Endothelial cell of umbilical vein (primary cell): Measurements from ENCODE around the gene IRAK1BP1. TPM values are rescaled to one million over a fixed set of nuclear protein-coding genes. Genes with fewer than 3 reads are reported as not detected.

Source experiments
- BruUV-seq: library from RNA; stranded (reverse); fragments of 400-500 nt; replicated peaks from 2 replicates; lab custom pipeline; 2021; lab: Mats Ljungman, UMichigan
- CTCF ChIA-PET: fragments of 300-600, 350-600 bp; sonication (Branson Sonifier 250); formaldehyde crosslinking; loops from one replicate; lab custom pipeline; 2021; ENCODE audit warnings: antibody characterized with exemption, inconsistent platforms; lab: Charles Lee
- POLR2A ChIA-PET: fragments of 300-600, 350-600 bp; sonication (Branson Sonifier 250); formaldehyde crosslinking; loops from one replicate; lab custom pipeline; 2021; ENCODE audit warnings: antibody characterized with exemption, inconsistent platforms; lab: Charles Lee
- DNase-seq: peaks from one replicate; pipeline ENCODE4 v3.0.0-alpha.2; 2011; ENCODE audit warnings: low read depth, low spot score
- FAIRE-seq: peaks from 2 replicates; lab custom pipeline; 2011; peaks lifted over from hg19 to GRCh38; lab: Jason Lieb, UNC
- H2AFZ ChIP-seq: 2 replicates; pipeline ENCODE4 v1.6.0; 2012; ENCODE audit warnings: low read depth, low read length, control low read depth, inconsistent platforms
- H3K27ac ChIP-seq: 2 replicates; pipeline ENCODE4 v1.5.1; 2011; ENCODE audit warnings: low read depth, mild to moderate bottlenecking, control low read depth, low read length, moderate library complexity; ENCODE audit not compliant: insufficient read depth
- H3K27me3 ChIP-seq, 2 experiments: 2 replicates each; pipeline versions ENCODE4 v1.6.0 to v1.6.1; 2011; ENCODE audit warnings: low read length in 2 of 2, mixed read lengths in 1 of 2; ENCODE audit not compliant: control insufficient read depth in 2 of 2, insufficient read depth in 2 of 2
- H3K36me3 ChIP-seq, 2 experiments: 2 replicates in 1 of 2; 3 replicates in 1 of 2; pipeline ENCODE4 v1.5.1; 2011; ENCODE audit warnings: low read length in 2 of 2, mild to moderate bottlenecking in 1 of 2, moderate library complexity in 1 of 2; ENCODE audit not compliant: control insufficient read depth in 2 of 2, insufficient read depth in 2 of 2; ENCODE audit errors: extremely low read depth in 1 of 2
- H3K4me1 ChIP-seq: 3 replicates; pipeline ENCODE4 v1.5.1; 2011; ENCODE audit warnings: mild to moderate bottlenecking, low read length; ENCODE audit not compliant: control insufficient read depth, insufficient read depth; ENCODE audit errors: extremely low read depth
- H3K4me2 ChIP-seq: 2 replicates; pipeline ENCODE4 v1.6.1; 2011; ENCODE audit warnings: low read length, control low read depth, mixed read lengths; ENCODE audit not compliant: insufficient read depth
- H3K4me3 ChIP-seq, 3 experiments: fragments of 200-600 bp in 1 of 3; sonication (generic), shearing (Covaris generic) in 1 of 3; replicated peaks in 1 of 3; 2 replicates each; pipeline ENCODE4 v1.5.1; 2011 to 2016; ENCODE audit warnings: control low read depth in 3 of 3, low read length in 3 of 3, mild to moderate bottlenecking in 2 of 3, inconsistent platforms in 1 of 3, low read depth in 1 of 3, moderate library complexity in 1 of 3; ENCODE audit not compliant: insufficient read depth in 1 of 3
- H3K79me2 ChIP-seq: 2 replicates; pipeline ENCODE4 v1.6.0; 2012; ENCODE audit warnings: low read length, inconsistent platforms; ENCODE audit not compliant: control insufficient read depth, insufficient read depth
- H3K9ac ChIP-seq: replicated peaks from 2 replicates; pipeline ENCODE3; 2011; ENCODE audit warnings: low read length, control low read depth; ENCODE audit not compliant: insufficient read depth; ENCODE audit errors: extremely low read depth
- H3K9me1 ChIP-seq: replicated peaks from 3 replicates; pipeline ENCODE4 v1.6.0; 2011; ENCODE audit warnings: mild to moderate bottlenecking, low read length; ENCODE audit not compliant: control insufficient read depth, insufficient read depth; ENCODE audit errors: extremely low read depth
- H3K9me3 ChIP-seq: replicated peaks from 2 replicates; pipeline ENCODE4 v1.5.1; 2012; ENCODE audit warnings: low read length, inconsistent platforms; ENCODE audit not compliant: control insufficient read depth, insufficient read depth
- H4K20me1 ChIP-seq: replicated peaks from 2 replicates; pipeline ENCODE3; 2011; ENCODE audit warnings: mild to moderate bottlenecking, low read length; ENCODE audit not compliant: control insufficient read depth, insufficient read depth; ENCODE audit errors: extremely low read depth
- CTCF ChIP-seq, 2 donors: IDR thresholded peaks; 1 replicate in 1 of 2; 2 replicates in 1 of 2; pipeline ENCODE4 v1.5.1; 2011; ENCODE audit warnings: low read length in 2 of 2, mild to moderate bottlenecking in 2 of 2, moderate library complexity in 2 of 2, control low read depth in 1 of 2, inconsistent platforms in 1 of 2, low read depth in 1 of 2; ENCODE audit not compliant: insufficient read depth in 1 of 2; ENCODE audit errors: extremely low read depth in 1 of 2
- EZH2 ChIP-seq: IDR thresholded peaks from 2 replicates; pipeline ENCODE4 v1.6.1; 2012; ENCODE audit warnings: borderline replicate concordance, low read depth, mild to moderate bottlenecking, moderate library complexity, low read length, inconsistent platforms; ENCODE audit not compliant: severe bottlenecking
- FOS ChIP-seq: IDR thresholded peaks from 2 replicates; pipeline ENCODE4 v1.6.1; 2011; ENCODE audit warnings: mild to moderate bottlenecking, low read length, moderate library complexity, borderline replicate concordance; ENCODE audit not compliant: insufficient read depth
- GATA2 ChIP-seq: IDR thresholded peaks from 2 replicates; pipeline ENCODE4 v1.7.0; 2011; ENCODE audit warnings: low read depth, mild to moderate bottlenecking, moderate library complexity, mixed read lengths, low read length; ENCODE audit not compliant: insufficient read length, insufficient read depth
- JUN ChIP-seq: IDR thresholded peaks from 2 replicates; pipeline ENCODE4 v1.6.1; 2011; ENCODE audit warnings: borderline replicate concordance, low read depth; ENCODE audit not compliant: insufficient read length, insufficient read depth
- MAX ChIP-seq: IDR thresholded peaks from 2 replicates; pipeline ENCODE4 v1.6.1; 2011; ENCODE audit not compliant: insufficient read depth, insufficient read length
- MYC ChIP-seq: IDR thresholded peaks from one replicate; pipeline ENCODE4 v1.6.1; 2011; ENCODE audit warnings: mild to moderate bottlenecking, low read depth, low read length
- POLR2A ChIP-seq: IDR thresholded peaks from 2 replicates; pipeline ENCODE4 v1.6.1; 2012; ENCODE audit warnings: low read depth, mild to moderate bottlenecking, control low read depth, low read length
- POLR2AphosphoS5 ChIP-seq: IDR thresholded peaks from 2 replicates; pipeline ENCODE4 v1.6.1; 2012; ENCODE audit warnings: low read depth, mild to moderate bottlenecking, control low read depth, low read length, moderate library complexity; ENCODE audit not compliant: insufficient read depth
- dilution Hi-C: fragments of 300-500 bp; cut with MboI; formaldehyde crosslinking; loops from one replicate; pipeline ENCODE4 v1.15.0; 2019; ENCODE audit warnings: low sequenced_read_pairs; ENCODE audit not compliant: extremely low pct_ligation_motif_present
- intact Hi-C: fragments of 100-400 bp; cut with micrococcal nuclease; formaldehyde crosslinking; loops from one replicate; pipeline ENCODE4 v1.10.0; 2022
- polyA plus RNA-seq, 4 experiments: library from polyadenylated mRNA; depleted of rRNA in 3 of 4; stranded (reverse) in 3 of 4; unstranded in 1 of 4; fragments of >200 nt; gene quantifications; 2 replicates each; pipeline versions ENCODE4 v1.2.1 to v1.2.3, GENCODE V29; 2011 to 2012; ENCODE audit warnings: missing spikeins in 1 of 4
- total RNA-seq: library from RNA; stranded (reverse); gene quantifications from 2 replicates; pipeline ENCODE4 v1.2.3, GENCODE V29; 2021

IRAK1BP1 gene
- total and polyA plus RNA-seq, 2 donors (not counting 3 experiments of a cell fraction or from before 2014, with no cell fraction given), result 1.8 to 3.0 TPM

- H3K9me1 ChIP-seq, result no peaks in the 10 kb centered on the region
- no peaks in the 10 kb centered on the region for H3K9me3 ChIP-seq
- H2AFZ ChIP-seq, result no peak overlapping the region
- peak; percentile 27 for DNase-seq
- intact Hi-C loops (no loop called here), dilution Hi-C loops (no loop called here)
- no TSS peak for BruUV-seq
- H4K20me1 ChIP-seq, result no peaks in the 10 kb centered on the region
- H3K4me2 ChIP-seq, result no peak overlapping the region
- TF ChIP-seq GATA2, result no peak
- no peak for TF ChIP-seq FOS
- no peak for TF ChIP-seq CTCF (IDR thresholded peaks at IDR 0.05; ENCODE audit: extremely low read depth in 1 of 2, insufficient read depth in 1 of 2, low read depth in 1 of 2, low read length in 2 of 2)
- no peak for TF ChIP-seq MYC
- TF ChIP-seq POLR2AphosphoS5, result no peak
- no peak for TF ChIP-seq POLR2A
- no peak for TF ChIP-seq JUN
- no peak for TF ChIP-seq MAX
- no peak for TF ChIP-seq EZH2
- H3K79me2 ChIP-seq, result no peaks in the 10 kb centered on the region
- H3K4me3 ChIP-seq, result no peak overlapping the region
- H3K27ac ChIP-seq, result no peak overlapping the region
- ChIA-PET CTCF (interaction anchor here (0.9 kb wide), 1 partner anchor 1211 kb away, joined by 3 read pairs; no protein-coding TSS in a partner anchor), POLR2A (no interaction called here)
- no peak overlapping the region for H3K9ac ChIP-seq
- peaks cover 0 to 2% of the 10 kb centered on the region in 2 experiments for H3K27me3 ChIP-seq
- no peaks in the 10 kb centered on the region for H3K4me1 ChIP-seq
- no peaks in the 10 kb centered on the region for H3K36me3 ChIP-seq
- no peak for FAIRE-seq
These were observed 35.9 kb upstream of the IRAK1BP1 start for GRCh38 chr6:78831492-78831891.
